Left colon (tissue), 2 donors: Measurements from ENCODE around the gene EVL. TPM values are rescaled to one million over a fixed set of nuclear protein-coding genes. Genes with fewer than 3 reads are reported as not detected.
"Not testable (repeated sequence)": the region's sequence is repeated elsewhere in the genome, so short reads cannot be mapped to it uniquely, and the experiment has no call there.

ENCODE experiments used
- ATAC-seq: fragments of 200-7000 bp; cut with Tn5 transposase; one replicate; pipeline ENCODE4 v1.9.1; 2020; ENCODE audit warnings: mild to moderate bottlenecking, moderate library complexity
- DNase-seq, 2 donors: peaks; one replicate each; pipeline ENCODE4 v3.0.0-alpha.2; 2020
- intact Hi-C, 2 donors: fragments of 100-400 bp; cut with DNase I in 1 of 2; cut with micrococcal nuclease in 1 of 2; formaldehyde crosslinking; loops; one replicate each; pipeline versions ENCODE4 v1.11.2 to v1.14.0; 2022; cut with DNase I, micrococcal nuclease
- long read RNA-seq: library from polyadenylated mRNA; unstranded; transcript quantifications from one replicate; pipeline ENCODE4 v2.0.0, GENCODE V29; 2021
- total RNA-seq, 2 donors: library from RNA; stranded (reverse); fragmentation: NEBNext Ultra II Directional; extraction: Animal tissue kit (Norgen Biotek cat#: 25700); gene quantifications; one replicate each; pipeline ENCODE4 v1.2.1, GENCODE V29; 2021
- donor health status: DM: no; HTN: no; CAD: no.
- donor health status: DM: yes; HTN: yes; CAD: no.

EVL gene, protein sequence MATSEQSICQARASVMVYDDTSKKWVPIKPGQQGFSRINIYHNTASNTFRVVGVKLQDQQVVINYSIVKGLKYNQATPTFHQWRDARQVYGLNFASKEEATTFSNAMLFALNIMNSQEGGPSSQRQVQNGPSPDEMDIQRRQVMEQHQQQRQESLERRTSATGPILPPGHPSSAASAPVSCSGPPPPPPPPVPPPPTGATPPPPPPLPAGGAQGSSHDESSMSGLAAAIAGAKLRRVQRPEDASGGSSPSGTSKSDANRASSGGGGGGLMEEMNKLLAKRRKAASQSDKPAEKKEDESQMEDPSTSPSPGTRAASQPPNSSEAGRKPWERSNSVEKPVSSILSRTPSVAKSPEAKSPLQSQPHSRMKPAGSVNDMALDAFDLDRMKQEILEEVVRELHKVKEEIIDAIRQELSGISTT
- total RNA-seq, result 10 to 100 TPM in 1 of 2 donors, 1 to 10 TPM in 1; 9.7 to 25.0 TPM
- long read RNA-seq, partial matches to known transcripts, result 1 of 6 reads
- long read RNA-seq, other reads (novel, unspliced or antisense), result 5 of 6 reads

GRCh38 chr14:100065111-100065871 is at the start of gene EVL:
Gene EVL (plus strand): TSS chr14:100065422. CDS start chr14:100065501, 79 bp downstream.
- intact Hi-C loops, result no loop called here
- DNase-seq (peak; percentile 48 to 70), ATAC-seq (peak; percentile 52)

- ATAC-seq, result no peak
- intact Hi-C loops, result no loop called here
- DNase-seq, result no peak
Measured at GRCh38 chr14:100017553-100017952, 47.7 kb upstream of the EVL start.

- ATAC-seq, result no peak
- DNase-seq, result no peak
- intact Hi-C loops, result no loop called here
Measured at GRCh38 chr14:100018054-100018453, 47.2 kb upstream of the EVL start.

- no peak for DNase-seq
- intact Hi-C loops, result no loop called here
- no peak for ATAC-seq
Measured at GRCh38 chr14:100018482-100018881, 46.7 kb upstream of the EVL start.

DNA sequence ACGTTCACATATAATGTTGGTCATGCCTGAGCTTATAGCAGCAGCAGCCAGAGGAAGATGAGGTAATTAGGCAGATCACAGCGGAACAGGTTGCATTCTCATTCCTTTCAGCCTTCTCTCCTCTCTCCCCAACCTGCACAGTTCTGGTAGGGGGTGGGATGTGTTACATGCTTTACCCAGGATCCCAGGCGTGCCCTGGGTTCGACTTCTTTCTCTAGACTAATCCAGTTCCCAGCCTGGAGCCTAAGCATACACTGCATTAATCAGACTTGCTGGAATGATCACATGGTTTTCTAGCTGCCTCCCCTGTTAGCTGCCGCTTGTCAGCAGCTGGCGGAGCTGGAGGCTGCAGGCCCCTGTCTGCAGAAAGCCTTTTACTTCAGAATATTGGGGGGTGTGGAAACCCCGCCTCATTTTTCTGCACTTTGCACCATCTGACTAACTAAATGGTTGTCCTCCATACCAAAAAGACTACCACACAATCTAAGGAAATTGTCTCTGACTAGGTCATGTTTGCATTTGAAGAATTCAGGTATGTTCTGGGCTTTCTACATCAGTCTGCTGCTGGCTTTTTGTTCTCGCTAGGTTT is 46.0 kb upstream of the EVL start:
- intact Hi-C loops, result no loop called here
- DNase-seq (no peak), ATAC-seq (no peak)

GRCh38 chr14:100020629-100021028 is 44.6 kb upstream of the EVL start:
- intact Hi-C loops, result no loop called here
- no peak for DNase-seq
- ATAC-seq, result no peak

DNA sequence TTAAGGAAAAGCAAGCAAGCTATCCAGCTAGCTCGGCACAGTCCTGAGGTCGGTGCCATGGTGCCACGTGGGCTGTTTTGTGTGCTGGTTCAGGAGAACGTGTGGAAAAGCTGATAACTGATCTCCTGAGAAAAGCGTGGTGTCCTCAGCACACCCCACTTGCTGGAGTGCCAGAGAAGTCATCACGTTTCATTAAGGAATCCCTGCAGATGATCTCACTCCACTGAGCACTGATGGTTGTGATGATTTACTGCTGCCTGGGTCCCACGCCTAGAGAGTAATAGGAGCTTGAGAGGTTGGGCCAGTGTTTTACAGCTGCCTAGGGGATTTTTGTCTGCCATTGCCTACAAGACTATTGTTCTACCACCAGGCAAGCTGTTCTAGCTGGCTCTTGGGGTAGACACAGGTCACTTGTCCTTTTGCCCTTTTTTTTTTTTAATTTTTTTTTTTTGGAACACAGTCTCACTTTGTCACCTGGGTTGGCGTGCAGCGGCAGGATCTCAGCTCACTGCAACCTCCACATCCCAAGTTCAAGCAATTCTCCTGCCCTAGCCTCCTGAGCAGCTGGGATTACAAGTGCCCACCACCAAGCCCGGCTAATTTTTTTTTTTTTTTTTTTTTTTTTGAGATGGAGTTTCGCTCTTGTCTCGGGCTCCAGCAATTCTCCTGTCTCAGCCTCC is 42.3 kb upstream of the EVL start:
- ATAC-seq, result no peak
- intact Hi-C loops, result no loop called here
- no peak for DNase-seq

- DNase-seq (peak in 1 of 2 donors; percentile 15), ATAC-seq (peak; percentile 73)
- intact Hi-C loops, result no loop called here
Measured at GRCh38 chr14:100025111-100025510, 40.1 kb upstream of the EVL start.

DNA sequence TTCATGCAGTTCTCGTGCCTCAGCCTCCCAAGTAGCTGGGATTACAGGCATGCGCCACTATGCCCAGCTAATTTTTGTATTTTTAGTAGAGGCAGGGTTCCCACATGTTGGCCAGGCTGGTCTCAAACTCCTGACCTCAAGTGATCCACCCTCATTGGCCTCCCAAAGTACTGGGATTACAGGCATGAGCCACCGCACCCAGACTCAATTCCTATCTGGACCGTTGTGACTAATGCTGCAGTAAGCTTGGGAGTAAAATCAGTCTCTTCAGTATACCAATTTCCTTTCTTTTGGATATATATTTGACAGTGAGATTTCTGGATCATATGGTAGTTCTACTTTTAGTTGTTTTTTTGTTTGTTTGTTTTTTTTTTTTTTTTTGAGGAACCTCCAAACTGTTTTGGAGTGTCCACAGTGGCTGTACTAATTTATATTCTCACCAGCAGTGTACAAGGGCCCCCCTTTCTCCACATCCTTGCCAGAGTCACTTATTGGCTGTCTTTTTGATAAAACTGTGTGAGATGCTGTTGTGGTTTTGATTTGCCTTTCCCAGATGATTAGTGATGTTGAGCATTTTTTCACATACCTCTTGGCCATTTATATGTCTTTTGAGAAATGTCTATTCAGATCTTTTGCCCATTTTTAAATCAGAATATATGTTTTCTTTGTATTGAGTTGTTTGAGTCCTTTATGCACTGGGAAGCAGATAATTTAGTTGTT is 37.3 kb upstream of the EVL start:
- intact Hi-C loops, result no loop called here
- no peak for DNase-seq
- no peak for ATAC-seq

DNA sequence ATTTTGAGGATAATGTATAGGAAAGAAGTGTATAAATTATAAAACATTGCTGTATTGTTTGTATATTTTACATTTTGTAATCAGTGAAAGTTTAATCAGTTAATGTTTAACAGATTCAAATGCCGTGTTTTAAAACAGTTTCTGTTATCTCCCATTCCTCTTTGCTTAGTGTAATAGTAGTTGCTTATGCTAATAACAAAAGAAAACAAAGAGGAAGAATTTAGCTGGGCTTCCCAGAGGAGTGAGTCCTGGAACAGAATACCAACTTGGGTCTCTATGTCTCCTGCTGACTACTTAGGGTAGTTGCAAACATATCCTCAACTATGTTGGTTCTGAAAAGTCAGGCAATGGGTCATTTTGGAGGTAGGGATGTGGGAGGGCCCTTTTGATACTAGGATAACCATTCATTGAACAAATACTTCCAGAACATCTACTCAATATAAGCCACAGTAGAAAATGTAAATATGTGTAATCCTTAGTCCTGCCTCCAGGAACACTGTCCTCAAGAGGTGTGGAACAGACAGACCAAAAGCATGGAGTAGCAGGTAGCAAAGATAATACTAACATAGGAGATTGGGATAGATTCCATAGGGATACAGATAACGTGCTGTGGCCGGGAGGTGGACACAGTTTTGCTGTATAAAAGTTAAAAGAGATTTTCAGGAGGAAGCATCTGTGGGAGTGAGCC is 36.1 kb upstream of the EVL start:
- intact Hi-C loops, result no loop called here
- no peak for ATAC-seq
- DNase-seq, result no peak

- ATAC-seq, intact Hi-C loops, DNase-seq: not testable (repeated sequence)
Measured at GRCh38 chr14:100030006-100030405, 35.2 kb upstream of the EVL start.

DNA sequence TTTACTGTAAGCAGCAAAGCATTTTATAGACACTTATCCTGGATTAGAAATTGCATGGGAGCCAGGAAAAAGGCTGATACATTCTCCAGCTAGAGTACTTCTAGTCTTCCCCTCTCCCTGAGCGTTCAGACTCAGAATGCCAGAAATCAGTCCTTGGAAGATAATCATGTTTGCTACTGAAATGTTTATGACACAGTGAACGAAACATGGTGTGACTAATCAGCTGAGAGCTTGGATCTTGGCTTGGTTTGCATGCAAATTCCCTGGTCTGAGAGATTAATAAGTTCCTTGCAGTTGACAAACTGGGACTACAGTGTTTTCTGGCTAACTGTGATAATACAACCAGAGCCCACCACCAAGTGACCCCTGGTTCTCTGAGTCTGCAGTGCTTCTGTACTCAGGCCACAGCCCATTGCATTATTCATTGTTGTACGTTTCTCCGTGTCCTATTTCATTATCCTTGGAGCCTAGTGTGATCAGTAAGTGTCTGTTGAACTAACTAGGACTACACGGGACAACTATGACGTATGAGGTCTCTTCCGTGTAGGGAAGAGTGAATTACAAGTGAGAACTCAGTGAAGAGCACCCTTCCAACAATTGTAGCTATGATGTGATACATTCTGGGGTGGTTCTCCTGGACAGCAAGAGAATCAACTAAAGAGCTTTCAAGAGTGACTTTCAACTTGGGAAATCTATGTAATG is 34.6 kb upstream of the EVL start:
- intact Hi-C loops, result no loop called here
- ATAC-seq (no peak), DNase-seq (no peak)

GRCh38 chr14:100031506-100032281 is 33.5 kb upstream of the EVL start:
- intact Hi-C loops, result no loop called here
- DNase-seq (no peak), ATAC-seq (no peak)

GRCh38 chr14:100032738-100033137 is 32.5 kb upstream of the EVL start:
- intact Hi-C loops, result no loop called here
- DNase-seq (no peak), ATAC-seq (no peak)

DNA sequence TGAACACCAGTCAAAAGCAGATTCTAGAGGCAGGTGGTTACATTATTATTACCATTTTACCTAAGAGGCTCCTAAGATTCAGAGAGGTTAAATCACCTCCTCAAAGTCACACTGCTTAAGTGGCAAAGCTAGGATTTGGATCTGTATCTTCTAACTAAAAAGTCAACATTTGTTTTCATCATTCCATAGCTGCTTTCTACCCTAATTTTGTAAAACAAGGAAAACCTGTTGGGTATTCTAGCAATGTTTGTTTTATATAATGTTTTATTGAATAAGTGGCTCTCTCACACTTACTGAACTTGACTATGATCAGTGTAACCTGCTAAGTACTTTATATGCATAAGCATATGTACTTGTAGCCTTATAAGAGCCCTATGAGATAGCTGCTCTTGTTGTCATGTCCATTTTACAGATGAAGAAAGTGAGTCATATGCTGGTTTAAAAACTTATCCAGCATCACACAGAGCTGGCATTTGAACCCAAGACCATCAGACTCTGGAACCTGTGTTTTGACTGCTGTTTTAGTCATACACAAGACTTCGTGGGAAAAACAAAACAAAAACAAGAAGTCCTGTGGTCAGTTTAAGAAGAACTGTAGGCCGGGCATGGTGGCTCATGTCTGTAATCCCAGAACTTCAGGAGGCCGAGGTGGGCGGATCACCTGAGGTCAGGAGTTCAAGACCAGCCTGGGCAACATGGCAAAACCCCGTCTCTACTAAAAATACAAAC is 31.7 kb upstream of the EVL start:
- ATAC-seq (no peak), DNase-seq (no peak)
- intact Hi-C loops, result no loop called here

GRCh38 chr14:100034468-100034867 is 30.8 kb upstream of the EVL start:
- no peak for DNase-seq
- no peak for ATAC-seq
- intact Hi-C loops, result no loop called here
